D721Med (cell line): ENCODE data around the gene SYCN.

Source experiments
- DNase-seq: peaks from one replicate; pipeline ENCODE4 v3.0.0; 2011; ENCODE audit warnings: low spot score; ENCODE audit not compliant: insufficient read length
- FAIRE-seq: peaks from 2 replicates; lab custom pipeline; 2011; peaks lifted over from hg19 to GRCh38; lab: Jason Lieb, UNC
- TF ChIP-seq, protein P1 (sequence below): IDR thresholded peaks from 2 replicates; pipeline ENCODE4 v1.5.1; 2012; ENCODE audit warnings: mild to moderate bottlenecking, control low read depth; ENCODE audit not compliant: insufficient read depth; ENCODE audit errors: missing control alignments

SYCN gene

DNA sequence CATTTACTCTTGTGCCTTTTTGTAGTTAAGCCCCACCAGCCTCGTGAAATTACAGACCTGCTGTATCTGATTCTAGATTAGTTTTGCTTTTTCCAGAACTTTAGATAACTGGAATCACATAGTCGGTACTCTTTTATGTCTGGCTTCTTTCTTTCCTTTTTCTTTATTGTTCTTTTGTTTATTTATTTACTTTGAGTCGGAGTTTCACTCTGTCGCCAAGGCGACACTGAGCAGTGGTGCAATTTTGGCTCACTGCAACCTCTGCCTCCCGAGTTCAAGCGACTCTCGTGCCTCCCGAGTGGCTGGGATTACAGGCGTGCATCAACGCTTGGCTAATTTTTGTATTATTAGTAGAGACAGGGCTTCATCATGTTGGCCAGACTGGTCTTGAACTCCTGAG lies 13.3 kb downstream of the SYCN start:
- DNase-seq, result no peak
- no peak for FAIRE-seq
- TF ChIP-seq, protein P1, sequence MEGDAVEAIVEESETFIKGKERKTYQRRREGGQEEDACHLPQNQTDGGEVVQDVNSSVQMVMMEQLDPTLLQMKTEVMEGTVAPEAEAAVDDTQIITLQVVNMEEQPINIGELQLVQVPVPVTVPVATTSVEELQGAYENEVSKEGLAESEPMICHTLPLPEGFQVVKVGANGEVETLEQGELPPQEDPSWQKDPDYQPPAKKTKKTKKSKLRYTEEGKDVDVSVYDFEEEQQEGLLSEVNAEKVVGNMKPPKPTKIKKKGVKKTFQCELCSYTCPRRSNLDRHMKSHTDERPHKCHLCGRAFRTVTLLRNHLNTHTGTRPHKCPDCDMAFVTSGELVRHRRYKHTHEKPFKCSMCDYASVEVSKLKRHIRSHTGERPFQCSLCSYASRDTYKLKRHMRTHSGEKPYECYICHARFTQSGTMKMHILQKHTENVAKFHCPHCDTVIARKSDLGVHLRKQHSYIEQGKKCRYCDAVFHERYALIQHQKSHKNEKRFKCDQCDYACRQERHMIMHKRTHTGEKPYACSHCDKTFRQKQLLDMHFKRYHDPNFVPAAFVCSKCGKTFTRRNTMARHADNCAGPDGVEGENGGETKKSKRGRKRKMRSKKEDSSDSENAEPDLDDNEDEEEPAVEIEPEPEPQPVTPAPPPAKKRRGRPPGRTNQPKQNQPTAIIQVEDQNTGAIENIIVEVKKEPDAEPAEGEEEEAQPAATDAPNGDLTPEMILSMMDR, result no peak

DNA sequence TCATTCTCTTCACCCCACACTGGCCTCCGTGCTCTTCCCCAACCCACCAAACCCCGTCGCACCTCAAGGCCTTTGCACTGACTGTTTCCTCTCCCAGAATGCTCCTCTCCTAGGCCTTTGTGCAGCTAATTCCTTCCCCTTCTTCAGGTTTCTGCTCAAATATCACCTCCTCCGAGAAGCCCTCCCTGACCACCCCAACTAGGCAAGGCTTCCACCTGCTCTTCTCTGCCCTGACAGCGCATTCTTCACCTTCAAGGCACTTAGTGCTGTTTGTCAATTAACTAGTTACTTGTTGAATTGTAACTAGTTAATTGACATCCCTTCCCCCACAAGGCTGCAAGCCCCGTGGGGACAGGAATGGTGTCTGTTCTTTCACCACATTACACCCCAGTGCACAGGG lies 15.1 kb downstream of the SYCN start:
- TF ChIP-seq, protein P1, result no peak
- FAIRE-seq (no peak), DNase-seq (no peak)

DNA sequence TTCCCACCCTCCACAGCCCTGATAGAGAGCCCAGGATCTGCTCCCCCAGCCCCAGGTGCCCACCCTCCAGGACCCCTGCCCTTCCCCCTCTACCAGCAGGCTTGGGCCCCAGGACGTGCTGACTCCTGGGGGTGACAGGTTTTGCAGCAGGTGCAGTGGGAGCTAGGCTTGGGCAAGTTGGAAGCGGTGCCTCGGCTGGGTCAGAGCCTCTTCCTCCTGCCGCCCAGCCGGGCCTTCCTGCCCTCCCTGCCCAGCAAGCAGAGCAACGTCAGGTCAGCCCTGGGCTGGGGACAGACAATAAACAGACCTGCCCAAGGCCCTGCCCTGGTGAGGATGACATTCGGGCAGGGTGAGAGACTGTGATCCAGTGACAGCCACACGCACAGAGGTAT lies 16.5 kb downstream of the SYCN start:
- no peak for DNase-seq
- TF ChIP-seq, protein P1, result no peak
- FAIRE-seq, result no peak

DNA sequence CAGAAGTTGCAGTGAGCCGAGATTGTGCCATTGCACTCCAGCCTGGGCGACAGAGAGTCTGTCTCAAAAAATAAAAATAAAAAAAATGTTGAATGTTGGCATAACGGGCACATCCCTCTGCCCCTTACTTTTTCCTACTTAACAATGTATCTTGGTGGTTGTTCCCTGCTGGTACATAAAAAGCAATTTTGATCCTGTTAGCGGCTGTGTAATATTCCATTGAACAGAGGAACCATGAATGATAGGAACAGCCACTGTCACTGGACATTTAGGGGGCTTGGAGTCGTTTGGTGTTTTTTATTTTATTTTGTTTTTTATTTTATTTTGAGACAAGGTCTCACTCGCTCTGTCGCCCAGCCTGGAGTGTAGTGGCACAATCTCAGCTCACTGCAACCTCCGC lies 17.7 kb downstream of the SYCN start:
- no peak for DNase-seq
- TF ChIP-seq, protein P1, result no peak
- FAIRE-seq, result no peak

DNA sequence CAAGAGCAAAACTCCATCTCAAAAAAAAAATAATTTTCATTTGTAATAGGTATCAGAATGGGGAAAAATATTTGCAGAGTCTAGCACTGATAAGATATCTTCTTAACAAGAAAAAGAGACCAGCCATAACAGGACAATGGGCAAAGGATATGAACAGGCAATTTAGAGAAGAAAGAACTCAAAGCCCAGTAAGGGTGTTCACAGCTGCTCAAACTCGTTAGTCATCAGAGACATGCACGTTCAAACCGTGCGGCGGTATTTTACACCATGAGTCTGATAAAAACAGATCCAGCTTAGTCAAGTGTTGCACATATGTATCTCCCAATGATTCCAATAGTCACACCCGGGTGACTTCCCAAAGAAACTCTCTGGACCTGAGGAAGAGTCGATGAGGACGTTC lies 21.0 kb downstream of the SYCN start:
- DNase-seq (no peak), FAIRE-seq (no peak)

DNA sequence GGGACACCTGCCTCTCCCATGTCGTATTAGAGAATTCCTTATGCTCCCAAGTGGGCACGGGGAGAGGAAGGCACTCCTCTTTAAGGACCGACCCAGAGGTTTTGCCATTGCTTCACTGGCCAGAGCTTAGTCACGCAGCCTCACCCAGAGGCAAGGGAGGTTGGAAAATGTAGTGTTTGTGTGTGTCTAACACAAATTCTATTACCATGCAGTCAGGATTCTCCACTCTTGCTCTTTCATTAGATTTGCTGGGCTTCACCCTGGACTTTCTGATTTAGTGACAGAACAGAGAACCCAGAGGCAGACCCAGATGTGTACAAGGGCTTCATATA lies 21.9 kb downstream of the SYCN start:
- FAIRE-seq (no peak), DNase-seq (no peak)
- TF ChIP-seq, protein P1, result no peak

More for the DNA sequence above, 21.0 kb downstream of the SYCN start:
- TF ChIP-seq, protein P1, result no peak

DNA sequence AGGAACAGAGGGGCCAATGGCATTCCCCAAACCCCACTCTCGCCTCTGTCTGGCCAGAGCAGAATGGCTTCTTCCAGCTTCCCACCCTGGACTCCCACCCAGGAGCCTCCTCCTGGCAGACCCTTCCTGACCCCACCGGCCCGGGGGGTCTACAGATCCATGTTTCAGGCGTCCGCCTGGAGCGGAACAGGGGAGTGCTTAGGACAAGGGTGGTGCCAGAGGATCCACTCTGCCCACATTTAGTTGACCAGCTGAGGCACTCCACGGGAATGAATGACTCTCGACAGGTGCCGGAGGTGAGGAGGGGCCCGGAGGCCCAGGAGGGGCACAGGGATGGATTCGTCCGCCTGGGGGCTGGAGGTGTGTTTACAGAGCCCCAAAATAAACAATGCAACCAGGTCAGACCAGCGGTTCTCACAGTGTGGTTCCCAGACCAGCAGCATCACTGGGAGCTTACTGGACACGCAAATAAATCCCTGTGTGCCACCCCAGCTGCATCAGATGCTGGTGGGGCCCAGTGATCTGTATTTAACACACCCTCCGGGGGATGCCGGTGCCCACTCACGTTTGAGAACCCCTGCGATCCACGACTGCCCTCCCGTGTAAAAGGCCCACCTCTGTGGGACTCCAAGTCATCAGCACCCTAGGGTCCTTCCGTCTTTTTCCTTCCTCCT lies 22.4 kb downstream of the SYCN start:
- TF ChIP-seq, protein P1, result no peak
- DNase-seq, result no peak
- no peak for FAIRE-seq
